Activated CD8-positive, alpha-beta memory T cell treated with anti-CD3 and anti-CD28 coated beads for 48 hours (primary cell): ENCODE results near the gene NAPSA.
"Not testable (repeated sequence)": the region's sequence is repeated elsewhere in the genome, so short reads cannot be mapped to it uniquely, and the experiment has no call there.

Experiments
- DNase-seq, 3 experiments: peaks; one replicate each; pipeline ENCODE4 v3.0.0-alpha.2; 2020; ENCODE audit warnings: low read depth in 2 of 3, low spot score in 2 of 3

The NAPSA gene

DNA sequence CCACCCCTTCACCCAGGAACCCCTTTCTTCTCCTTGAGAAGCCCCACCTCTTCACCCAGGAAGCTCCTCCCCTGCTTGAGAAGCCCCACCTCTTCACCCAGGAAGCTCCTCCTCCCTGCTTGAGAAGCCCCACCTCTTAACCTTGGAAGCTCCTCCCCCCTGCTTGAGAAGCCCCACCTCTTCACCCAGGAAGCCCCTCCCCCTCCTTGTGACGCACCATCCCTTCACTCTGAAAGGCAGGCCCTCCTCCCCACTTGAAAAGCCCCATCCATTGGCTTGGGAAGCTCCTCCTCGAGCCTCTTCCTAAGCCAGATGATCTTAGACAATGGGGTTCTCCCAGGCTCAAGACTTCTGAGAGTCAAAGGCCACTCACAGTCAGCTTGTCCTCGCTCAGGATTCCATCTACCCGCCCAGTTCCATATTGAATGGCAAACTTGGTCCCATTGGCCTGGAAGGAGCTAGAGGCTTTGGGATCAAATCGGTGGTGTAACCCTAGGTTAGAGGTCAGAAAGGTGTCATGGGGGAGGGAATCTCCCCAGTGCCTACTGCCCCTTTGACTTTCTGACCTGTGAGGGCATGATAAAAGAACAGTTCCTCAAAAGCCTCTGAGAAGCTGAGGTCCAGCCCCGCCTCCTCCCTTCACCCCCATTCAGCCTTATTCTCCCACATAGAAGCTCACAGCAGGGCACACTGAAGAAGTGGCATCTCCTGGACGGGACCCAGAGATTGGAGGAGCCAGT, 4.0 kb downstream of the NAPSA start:
- no peak for DNase-seq

DNA sequence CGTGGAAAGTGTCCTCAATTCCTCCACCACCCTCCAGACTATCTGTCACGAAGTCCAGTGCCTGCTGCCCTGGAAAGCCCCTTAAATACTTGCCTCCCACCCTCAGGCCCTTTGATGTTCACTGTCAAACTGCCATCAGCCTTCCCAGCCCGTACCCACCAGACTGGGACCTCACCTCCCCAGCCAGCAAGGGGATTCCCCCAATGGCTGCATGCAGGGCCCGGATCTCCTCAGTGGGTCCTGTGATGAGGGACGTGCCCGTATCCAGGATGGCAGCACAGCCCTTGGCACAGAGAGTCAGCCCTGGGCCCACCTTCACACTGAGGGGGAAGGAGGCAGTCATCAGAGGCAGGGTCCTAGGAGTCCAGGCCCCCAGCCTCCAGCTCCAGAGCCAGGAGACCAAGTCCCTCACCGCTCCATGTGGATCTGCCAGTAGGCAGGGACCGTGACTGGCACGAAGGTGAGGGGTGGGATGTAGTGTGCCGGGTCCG, 6.1 kb downstream of the NAPSA start:
- DNase-seq: no peak

DNA sequence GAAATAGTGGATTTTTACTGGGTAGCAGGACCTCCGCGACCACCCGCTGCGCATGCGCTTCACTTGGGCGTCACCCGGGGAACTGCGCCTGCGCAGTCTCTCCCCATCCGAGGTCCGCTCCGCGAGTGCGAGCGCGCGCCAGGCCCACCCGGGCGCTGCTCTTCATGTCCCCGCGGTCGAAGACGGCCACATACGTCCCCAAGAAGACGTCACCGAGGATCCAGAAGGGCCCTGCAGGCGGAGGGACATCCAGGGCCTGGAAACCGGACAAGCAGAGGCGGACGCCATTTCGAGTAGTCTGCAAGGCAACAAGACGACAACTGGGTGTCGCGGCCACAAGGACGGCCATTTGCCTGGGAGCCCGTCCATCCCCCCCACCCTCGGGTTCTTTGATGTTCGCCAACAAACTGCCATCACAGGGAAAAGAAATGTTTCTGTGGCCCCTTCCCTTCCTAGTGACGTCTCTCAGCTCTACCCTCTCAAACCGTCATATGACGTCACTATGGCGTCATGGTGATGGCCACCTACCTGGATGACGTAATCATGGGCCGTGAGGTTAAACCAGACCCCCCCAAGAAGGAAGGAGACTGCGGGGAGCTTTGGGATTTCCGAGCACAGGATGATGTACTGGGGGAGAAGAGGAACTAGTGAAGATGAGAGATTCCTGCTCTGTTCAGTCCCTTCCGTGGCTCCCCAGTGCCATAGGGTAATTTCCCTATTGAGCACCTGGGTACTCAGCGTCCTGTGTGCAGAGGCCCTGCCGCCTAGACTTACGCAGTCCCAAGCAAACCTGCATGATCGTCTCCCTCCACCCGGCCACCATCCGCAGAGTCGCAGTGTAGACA, 6.7 kb downstream of the NAPSA start:
- peak in 1 of 3 experiments; percentile 63 for DNase-seq

DNA sequence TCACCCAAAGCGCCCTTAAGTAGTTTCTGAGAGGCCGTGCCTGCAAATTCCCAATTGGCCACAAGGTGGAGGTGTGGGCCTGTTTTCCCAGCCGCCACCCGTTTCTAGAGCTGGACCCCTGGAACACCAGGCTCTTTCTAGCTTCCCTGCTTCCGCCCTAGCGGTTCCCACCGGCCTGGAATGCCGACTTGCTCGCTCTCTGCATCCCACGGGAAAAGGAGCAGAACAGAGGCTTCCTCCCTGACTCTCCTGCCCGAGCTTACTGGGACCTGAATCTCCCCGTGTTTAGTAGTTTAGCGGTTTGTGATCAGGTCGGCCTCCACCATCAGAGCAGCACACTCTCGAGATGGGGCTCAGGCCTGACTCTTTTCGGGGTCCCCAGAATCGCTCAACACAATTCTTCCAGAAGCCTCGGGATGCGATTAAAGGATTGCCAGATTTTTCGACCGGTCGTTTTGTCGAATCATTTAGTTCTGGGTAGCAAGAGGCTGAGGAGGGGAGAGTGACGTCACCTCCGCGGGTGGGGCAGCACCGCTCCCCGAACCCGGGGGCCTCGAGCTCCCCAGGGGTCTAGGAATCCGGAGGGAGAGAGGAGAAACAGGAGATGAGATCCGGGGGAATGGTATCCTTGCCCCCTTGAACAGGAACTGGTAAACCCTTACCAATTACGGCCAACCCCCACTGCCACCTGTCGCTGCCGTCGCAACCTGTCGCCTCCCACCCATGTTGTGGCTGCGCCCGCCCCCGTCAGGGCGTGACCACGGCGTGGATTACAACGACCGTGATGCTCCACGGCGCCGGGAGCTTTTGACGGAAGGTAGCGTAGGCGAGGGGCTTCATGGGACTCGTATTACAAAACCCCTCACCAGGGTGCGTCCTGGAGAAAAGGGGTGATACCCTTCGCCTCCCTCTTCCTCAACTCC, 8.0 kb downstream of the NAPSA start:
- DNase-seq: peak in 2 of 3 experiments; percentile 65 to 67

DNA sequence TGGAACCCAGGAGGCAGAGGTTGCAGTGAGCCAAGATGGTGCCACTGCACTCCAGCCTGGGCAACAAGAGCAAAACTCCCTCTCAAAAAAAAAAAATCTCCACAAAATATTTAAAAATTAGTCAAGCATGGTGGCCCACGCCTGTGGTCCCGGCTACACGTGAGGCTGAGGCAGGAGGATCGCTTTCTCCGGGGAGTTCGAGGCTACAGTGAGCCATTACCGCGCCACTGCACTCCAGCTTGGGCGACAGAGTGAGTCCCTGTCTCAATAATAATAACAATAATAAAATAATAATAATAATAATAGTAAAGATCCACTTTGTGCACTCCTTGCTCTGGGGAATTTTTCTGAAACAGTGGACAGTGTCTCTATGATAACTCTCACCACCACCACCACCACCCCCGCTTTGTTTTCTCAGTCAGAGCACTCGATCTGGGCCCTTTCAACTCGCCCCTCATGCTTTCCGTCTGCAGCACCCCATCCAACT, 8.7 kb downstream of the NAPSA start:
- no peak for DNase-seq

DNA sequence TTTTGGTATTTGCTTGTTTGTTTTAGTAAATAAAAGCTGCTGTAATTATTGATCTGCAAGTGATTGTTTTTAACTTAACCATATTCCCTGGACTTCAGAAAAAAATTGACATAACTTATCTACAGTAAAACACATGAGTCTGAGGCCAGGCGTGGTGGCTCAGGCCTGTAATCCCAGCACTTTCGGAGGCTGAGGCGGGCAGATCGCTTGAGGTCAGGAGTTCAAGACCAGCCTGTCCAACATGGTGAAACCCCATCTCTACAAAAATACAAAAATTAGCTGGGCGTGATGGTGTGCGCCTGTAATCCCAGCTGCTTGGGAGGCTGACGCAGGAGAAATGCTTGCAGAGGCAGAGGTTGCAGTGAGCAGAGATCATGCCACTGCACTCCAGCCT, 12.0 kb downstream of the NAPSA start:
- not testable (repeated sequence) for DNase-seq

DNA sequence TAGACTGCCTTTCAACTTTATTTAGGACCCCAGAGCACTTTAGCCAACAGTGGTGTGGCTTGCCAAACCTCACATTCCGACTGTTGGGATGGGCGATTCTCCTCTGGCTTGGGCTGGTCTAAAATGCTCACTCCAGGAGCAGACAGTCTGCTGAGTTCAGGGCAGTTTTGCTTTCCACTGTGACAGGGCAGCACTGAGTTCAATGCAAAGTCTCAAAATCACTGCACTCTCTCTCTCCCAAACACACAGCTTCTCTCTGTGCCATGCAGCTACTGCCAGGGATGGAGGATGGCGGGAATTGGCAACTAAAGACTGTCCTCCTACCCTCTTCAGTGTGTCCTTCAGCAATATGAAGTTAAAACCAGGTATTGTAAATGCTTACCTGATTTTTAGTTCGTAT, 13.2 kb downstream of the NAPSA start:
- no peak for DNase-seq

DNA sequence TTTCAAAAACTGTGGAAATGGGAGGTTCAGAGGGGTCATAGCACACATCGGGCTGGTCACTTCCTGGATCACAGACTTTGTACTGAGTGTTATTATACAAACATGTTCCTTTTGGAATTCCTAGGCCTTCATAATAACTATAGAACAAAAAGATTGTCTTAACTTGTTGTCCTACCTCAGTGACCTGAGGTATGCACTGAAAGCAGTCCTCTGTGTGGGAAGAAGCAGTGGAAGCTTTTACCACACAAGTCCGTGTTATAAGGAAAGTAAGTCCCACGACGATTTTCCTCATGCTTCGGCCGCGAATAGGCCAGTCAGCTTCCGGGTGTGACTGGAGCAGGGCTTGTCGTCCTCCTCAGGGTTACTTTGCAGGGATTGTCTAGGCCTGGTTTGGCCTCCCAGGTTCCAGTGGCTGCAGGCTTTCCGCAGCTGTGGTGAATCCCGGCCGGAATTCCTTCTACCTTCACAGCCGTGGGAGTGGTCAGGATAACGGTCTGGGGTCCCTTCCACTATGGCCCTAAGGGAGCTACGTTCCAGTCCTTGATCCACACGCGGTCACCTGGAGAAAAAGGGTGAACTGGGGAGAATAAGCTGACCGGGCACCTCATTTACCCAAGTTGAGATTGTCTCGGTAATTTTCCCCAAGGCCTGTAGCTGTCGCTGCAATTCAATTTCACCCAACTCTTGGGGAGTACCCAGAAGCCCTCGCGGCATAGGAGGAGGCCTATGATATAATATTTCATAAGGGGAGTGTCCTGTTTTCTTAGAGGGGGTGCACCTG, 16.0 kb downstream of the NAPSA start:
- DNase-seq: no peak

DNA sequence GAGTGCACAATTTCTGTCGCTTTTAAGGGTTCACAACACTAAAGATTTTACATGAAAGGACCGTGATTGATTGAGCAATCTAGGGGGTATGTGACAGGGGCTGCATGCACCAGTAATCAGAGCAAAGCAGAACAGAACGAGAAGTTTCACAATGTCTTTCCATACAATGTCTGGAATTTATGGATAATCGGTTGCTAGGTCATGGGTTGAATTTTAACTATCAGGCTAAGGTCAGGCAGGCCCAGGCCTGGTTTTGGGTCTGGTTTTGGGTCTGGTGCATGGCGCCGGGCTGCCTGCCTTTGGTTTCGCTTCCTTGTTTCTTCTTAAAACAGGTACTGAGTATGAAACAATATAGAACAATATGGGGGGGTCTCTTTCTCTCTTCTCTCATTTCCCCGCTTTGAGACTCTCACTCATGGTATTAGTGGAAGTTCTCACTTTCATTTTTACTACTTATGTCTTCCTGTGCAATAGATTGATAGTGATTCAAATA, 18.3 kb downstream of the NAPSA start:
- not testable (repeated sequence) for DNase-seq

DNA sequence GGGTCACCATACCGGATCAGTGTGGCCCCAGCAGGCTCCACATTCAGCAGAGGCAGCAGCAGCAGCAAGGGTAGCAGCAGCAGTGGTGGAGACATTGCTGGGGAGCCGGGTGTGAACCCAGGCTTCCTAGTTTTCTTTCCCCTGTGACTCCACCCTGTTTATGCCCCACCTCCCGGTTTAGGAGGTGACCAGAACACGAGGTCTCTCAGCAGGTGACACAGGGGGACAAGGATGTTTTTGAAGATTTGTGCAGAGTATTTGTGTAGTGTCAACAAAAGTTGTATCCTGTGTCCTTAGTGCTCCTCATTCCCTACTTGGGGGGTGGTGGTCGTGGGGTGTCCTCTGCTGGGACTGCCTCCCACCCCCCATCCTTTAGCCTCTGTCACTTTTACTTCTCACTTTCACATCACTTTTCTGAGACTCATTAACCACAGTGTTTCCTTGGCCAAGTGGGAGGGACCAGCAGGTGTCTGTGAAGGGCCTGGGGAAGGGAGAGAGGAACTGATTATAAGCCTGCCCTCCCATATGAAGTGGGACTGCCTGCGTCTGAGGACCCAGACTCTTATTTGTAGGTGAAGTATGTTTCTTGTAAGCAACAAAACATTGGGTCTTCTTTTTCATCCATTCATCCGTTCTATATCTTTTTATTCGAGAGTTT, 20.6 kb downstream of the NAPSA start:
- no peak for DNase-seq

DNA sequence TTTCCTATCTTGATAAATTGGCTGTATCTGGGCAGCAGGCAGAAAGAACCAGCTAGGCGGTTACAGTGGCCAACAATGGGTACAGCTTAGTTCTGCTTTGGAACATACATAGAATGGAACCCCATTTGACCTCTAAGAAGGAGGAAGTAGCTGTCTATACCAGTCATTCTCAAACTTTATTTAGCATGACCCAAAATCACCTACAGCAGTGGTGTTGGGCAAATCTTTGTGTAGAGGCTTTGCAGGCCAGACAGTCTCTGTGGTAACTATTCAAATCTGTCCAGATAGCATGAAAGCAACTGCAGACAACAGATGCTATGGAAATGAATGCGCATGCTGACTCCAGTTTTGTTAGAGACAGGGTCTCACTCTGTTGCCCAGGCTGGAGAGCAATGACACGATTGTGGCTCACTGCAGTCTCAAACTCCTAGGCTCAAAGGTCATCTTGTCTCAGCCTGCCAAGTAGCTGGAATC, 24.3 kb downstream of the NAPSA start:
- no peak for DNase-seq

DNA sequence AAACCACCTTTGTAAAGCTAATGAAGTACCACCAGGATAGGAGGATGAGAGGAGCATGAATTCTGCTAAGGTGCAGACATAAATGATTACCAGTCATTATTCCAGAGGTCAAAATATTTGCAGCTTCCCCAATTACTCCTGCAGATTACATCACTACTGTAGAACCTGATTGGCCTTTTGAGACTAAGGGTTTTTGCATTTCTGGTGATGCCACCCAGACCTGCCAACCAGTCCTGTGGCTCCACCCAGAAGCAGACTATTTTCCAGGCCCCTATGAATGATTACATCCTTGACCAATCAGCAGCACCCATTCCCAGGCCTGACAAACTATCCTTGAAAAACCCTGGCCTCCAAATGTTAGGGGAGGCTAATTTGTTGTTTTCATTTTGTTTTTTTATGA, 25.1 kb downstream of the NAPSA start:
- no peak for DNase-seq

DNA sequence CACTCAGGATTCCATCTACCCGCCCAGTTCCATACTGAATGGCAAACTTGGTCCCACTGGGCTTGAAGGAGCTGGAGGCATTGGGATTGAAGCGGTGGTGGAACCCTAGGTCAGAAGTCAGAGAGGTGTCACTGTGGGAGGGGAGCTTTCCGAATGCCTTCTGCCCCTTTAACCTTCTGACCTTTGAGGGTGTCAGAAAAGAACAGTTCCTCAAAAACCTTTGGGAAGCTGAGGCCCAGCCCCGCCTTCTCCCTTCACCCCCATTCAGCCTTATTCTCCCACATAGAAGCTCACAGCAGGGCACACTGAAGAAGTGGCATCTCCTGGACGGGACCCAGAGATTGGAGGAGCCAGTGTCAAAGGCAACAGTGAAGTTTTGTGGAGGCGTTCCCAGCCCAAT, 28.4 kb downstream of the NAPSA start:
- DNase-seq: not testable (repeated sequence)

DNA sequence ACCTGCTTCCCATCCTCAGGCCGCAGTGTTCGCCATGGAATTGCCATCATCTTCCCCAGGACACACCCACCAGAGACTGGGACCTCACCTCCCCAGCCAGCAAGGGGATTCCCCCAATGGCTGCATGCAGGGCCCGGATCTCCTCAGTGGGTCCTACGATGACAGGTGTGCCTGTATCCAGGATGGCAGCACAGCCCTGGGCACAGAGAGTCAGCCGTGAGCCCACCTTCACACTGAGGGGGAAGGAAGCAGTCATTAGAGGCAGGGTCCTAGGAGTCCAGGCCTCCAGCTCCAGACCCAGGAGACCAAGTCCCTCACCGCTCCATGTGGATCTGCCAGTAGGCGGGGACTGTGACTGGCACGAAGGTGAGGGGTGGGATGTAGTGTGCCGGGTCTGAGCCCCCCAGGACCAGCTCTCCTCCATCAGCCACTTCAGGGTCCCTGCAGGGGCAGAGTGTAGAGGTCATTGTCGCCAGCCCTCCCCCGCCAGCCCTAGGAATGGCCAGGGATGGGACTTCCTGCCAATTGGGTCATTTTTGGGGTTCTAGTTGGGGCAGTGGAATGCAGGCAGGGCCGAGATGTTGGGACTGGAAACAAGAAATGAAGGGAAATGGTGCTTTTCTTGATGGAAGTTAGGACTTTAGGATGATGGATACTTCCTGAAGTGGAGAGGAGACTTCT, 30.6 kb downstream of the NAPSA start:
- no peak for DNase-seq

DNA sequence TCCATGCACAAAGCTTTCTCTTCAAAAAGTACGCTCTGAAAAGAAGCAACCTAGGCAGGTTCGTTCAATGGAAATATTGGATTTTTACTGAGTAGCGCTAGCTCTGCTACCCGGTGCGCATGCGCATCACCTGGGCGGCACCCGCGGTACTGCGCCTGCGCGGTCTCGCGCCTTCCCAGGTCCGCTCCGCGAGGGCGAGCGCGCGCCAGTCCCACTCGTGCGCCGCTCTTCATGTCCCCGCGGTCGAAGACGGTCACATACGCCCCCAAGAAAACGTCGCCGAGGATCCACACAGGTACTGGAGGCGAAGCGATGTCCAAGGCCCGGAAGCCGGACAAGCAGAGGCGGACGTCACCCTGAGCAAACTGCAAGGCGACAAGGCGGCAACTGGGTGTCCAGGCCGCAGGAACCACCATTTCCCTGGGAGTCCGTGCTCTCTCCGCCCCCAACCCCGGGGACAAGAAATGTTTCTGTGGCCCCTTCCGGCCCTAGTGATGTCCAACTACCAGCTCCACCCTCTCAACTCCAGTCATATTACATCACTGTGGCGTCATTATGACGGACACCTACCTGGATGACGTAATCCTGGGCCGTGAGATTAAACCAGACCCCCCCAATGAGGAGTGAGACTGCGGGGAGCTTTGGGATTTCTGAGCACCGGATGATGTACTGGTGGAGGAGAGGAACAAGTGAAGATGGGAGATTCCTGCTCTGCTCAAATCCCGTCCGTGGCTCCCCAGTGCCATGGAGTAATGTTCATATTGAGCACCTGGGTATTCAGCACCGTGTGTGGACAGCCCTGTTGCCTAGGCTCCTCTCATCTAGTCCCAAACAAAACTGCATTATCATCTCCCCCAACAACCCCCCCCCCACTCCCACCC, 31.5 kb downstream of the NAPSA start:
- peak; percentile 71 to 77 (median 74) for DNase-seq

DNA sequence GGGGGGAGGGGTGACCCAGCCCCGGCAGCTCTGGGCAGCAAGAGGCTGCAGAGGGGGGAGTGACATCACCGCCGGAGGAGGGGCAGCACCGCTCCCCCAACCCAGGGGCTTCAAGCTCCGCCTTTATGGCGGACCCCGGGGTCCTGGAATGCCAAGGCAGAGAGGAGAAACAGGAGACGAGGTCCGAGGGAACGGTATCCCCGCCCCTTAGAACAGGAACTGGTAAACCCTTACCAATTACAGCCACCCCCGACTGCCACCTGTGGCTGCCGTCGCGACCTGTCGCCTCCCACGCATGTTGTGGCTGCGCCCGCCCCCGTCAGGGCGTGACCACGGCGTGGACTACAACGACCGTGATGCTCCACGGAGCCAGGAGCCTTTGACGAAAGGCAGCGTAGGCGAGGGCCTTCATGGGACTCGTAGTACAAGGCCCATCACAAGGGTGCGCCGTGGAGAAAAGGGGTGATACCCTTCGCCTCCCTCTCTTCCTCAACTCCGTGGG, 32.2 kb downstream of the NAPSA start:
- peak; percentile 80 to 84 (median 81) for DNase-seq

DNA sequence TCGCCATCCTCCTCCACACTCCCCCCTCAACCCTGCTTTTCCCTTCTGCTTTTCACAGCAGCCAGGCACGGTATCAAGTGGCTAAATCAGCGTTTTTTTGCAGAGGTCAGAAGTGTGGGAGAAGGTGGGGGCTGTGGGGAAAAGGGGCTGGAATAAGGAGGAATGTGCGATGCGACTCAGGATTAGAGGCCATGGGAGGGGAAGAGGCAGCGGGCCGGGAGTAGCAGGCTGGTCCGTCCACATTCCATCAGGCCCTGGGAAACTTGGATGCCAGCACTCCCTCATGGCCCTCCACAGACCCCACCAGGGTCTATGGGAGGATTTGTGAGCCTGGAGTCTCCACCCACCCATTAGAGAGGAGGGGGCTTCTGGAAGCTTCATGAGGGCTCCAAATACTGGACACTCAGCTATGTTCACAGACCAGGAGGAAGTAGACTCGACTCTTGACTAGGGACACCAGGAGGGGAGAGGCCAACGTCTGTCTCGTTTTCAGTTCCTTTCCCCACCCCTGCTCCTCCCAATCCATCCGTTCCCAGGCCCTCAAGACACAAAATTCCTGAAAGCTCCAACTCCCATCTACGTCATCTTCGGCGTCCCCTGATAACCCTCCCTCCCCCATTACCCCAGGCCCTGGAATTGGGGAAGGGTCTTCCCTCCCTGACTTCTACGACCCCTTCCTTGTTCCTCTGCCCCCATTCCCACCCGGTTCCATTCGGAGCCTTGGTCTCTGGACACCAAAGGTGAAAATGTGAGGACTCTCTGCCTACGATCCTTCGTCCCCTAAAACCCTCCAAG, 33.0 kb downstream of the NAPSA start:
- DNase-seq: no peak
